OCI-LY7 (cell line): Measurements from ENCODE around the gene MCUB. TPM values are rescaled to one million over a fixed set of nuclear protein-coding genes. Genes with fewer than 3 reads are reported as not detected.

Experiments used
- BruUV-seq: library from RNA; stranded (reverse); fragments of 400-500 nt; replicated peaks from 2 replicates; lab custom pipeline; 2021; lab: Mats Ljungman, UMichigan
- CTCF ChIA-PET: fragments of 300-600 bp; sonication (Branson Sonifier 250); formaldehyde crosslinking; loops from one replicate; lab custom pipeline; 2022; ENCODE audit warnings: antibody characterized with exemption; ENCODE audit not compliant: unreplicated experiment; lab: Charles Lee
- POLR2A ChIA-PET: fragments of 300-600 bp; sonication (Branson Sonifier 250); formaldehyde crosslinking; loops from one replicate; lab custom pipeline; 2022; ENCODE audit warnings: antibody characterized with exemption; lab: Charles Lee
- DNase-seq: peaks from one replicate; pipeline ENCODE4 v3.0.0-alpha.2; 2015; ENCODE audit warnings: low spot score
- H2AFZ ChIP-seq: fragments of 200-600 bp; sonication (generic), shearing (Covaris generic); 2 replicates; pipeline ENCODE4 v1.6.1; 2014; ENCODE audit warnings: mild to moderate bottlenecking, antibody characterized with exemption, low read length, moderate library complexity
- H3K27ac ChIP-seq: fragments of 200-600 bp; sonication (generic); 2 replicates; pipeline ENCODE4 v1.5.1; 2014; ENCODE audit warnings: mixed run types, low read depth, mild to moderate bottlenecking, moderate library complexity, low read length, inconsistent platforms; ENCODE audit not compliant: poor library complexity, severe bottlenecking
- H3K36me3 ChIP-seq: fragments of 200-600 bp; sonication (generic); 2 replicates; pipeline ENCODE4 v1.6.1; 2014; ENCODE audit warnings: mild to moderate bottlenecking, antibody characterized with exemption, low read length, moderate library complexity, mixed read lengths; ENCODE audit not compliant: insufficient read depth
- H3K4me1 ChIP-seq: fragments of 200-600 bp; sonication (generic); 2 replicates; pipeline ENCODE4 v1.5.1; 2014; ENCODE audit warnings: mild to moderate bottlenecking, low read length; ENCODE audit not compliant: insufficient read depth, poor library complexity, severe bottlenecking
- H3K4me2 ChIP-seq: fragments of 200-600 bp; sonication (generic); 2 replicates; pipeline ENCODE4 v1.6.1; 2014; ENCODE audit warnings: mild to moderate bottlenecking, low read length
- H3K4me3 ChIP-seq: fragments of 200-600 bp; sonication (generic); 2 replicates; pipeline ENCODE4 v1.5.1; 2014; ENCODE audit warnings: mild to moderate bottlenecking, low read depth, low read length; ENCODE audit not compliant: poor library complexity, severe bottlenecking
- H3K79me2 ChIP-seq: fragments of 200-600 bp; sonication (generic); 2 replicates; pipeline ENCODE4 v1.6.1; 2016; ENCODE audit warnings: low read depth, mild to moderate bottlenecking, low read length, moderate library complexity, mixed read lengths; ENCODE audit not compliant: insufficient read depth
- H3K9me2 ChIP-seq: fragments of 200-600 bp; sonication (generic); 2 replicates; pipeline ENCODE4 v1.6.1; 2016; ENCODE audit warnings: mild to moderate bottlenecking, low read length, mixed read lengths; ENCODE audit not compliant: insufficient read depth
- H3K9me3 ChIP-seq: fragments of 200-600 bp; sonication (generic); 2 replicates; pipeline ENCODE4 v1.6.1; 2014; ENCODE audit warnings: mild to moderate bottlenecking, mixed run types, low read length, mixed read lengths
- H4K20me1 ChIP-seq: fragments of 200-600 bp; sonication (generic); 2 replicates; pipeline ENCODE4 v1.6.1; 2014; ENCODE audit warnings: mild to moderate bottlenecking, antibody characterized with exemption, low read length, moderate library complexity, mixed read lengths; ENCODE audit not compliant: insufficient read depth
- EZH2phosphoT487 ChIP-seq: fragments of 200-600 bp; sonication (generic); IDR thresholded peaks from 2 replicates; pipeline ENCODE4 v1.6.1; 2018; ENCODE audit warnings: low read depth, borderline replicate concordance, mild to moderate bottlenecking, mixed run types, antibody characterized with exemption, low read length, moderate library complexity, mixed read lengths
- intact Hi-C: fragments of 100-400 bp; cut with micrococcal nuclease; formaldehyde crosslinking; loops from one replicate; pipeline ENCODE4 v1.10.0; 2022; ENCODE audit not compliant: unreplicated experiment
- total RNA-seq, 2 experiments: library from RNA; depleted of rRNA in 1 of 2; stranded (reverse); fragments of >200 nt in 1 of 2; shearing (Covaris generic) in 1 of 2; gene quantifications; 2 replicates each; pipeline ENCODE4 v1.2.3, GENCODE V29; 2014 to 2022
- TF ChIP-seq, protein P1 (sequence below): fragments of 200-600 bp; sonication (generic); conservative IDR thresholded peaks from 2 replicates; pipeline ENCODE4 v1.5.1; 2014; ENCODE audit warnings: mild to moderate bottlenecking, antibody characterized with exemption, low read length, moderate library complexity, mixed read lengths

Gene MCUB
- total RNA-seq, 2 experiments from 2014 or later, result 40.3 to 64.4 TPM

DNA sequence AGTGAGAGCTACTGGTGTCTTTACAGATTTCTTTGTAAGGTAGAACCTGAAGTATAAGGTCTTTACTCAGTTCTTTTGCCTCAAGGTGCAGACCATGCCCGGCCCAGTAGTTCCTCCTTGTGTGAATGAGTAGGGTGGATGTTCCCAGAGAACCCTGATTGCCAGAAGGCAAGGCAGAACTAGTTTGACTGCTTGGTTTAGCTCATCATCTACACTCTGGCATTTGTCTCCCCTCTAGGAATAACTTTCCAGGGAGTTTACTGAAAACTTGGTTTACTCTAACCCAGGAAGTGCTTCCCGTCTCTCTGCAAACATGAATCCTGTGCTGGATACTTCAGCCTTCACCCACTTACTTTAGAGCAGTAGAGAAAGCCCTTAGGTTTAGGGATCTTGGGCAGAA, 29.1 kb downstream of the MCUB start:
- Histone ChIP-seq H3K79me2 (peaks cover 67% of the 10 kb centered on the region), H3K9me3 (no peaks in the 10 kb centered on the region), H4K20me1 (peaks cover 23% of the 10 kb centered on the region), H3K9me2 (no peaks in the 10 kb centered on the region), H3K36me3 (peaks cover 14% of the 10 kb centered on the region; the same call in 1 of the 2 replicates), H3K4me3 (no peak overlapping the region), H3K4me1 (peaks cover 33% of the 10 kb centered on the region), H3K4me2 (peak overlapping the region; percentile 47; the same call in 1 of the 2 replicates), H2AFZ (no peak overlapping the region), H3K27ac (no peak overlapping the region)
- DNase-seq, result peak; percentile 5
- TF ChIP-seq EZH2phosphoT487, result no peak
- TF ChIP-seq, protein P1, sequence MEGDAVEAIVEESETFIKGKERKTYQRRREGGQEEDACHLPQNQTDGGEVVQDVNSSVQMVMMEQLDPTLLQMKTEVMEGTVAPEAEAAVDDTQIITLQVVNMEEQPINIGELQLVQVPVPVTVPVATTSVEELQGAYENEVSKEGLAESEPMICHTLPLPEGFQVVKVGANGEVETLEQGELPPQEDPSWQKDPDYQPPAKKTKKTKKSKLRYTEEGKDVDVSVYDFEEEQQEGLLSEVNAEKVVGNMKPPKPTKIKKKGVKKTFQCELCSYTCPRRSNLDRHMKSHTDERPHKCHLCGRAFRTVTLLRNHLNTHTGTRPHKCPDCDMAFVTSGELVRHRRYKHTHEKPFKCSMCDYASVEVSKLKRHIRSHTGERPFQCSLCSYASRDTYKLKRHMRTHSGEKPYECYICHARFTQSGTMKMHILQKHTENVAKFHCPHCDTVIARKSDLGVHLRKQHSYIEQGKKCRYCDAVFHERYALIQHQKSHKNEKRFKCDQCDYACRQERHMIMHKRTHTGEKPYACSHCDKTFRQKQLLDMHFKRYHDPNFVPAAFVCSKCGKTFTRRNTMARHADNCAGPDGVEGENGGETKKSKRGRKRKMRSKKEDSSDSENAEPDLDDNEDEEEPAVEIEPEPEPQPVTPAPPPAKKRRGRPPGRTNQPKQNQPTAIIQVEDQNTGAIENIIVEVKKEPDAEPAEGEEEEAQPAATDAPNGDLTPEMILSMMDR, result no peak
- BruUV-seq, result no TSS peak
- intact Hi-C loops, result no loop called here
- CTCF ChIA-PET, result no interaction called here
- POLR2A ChIA-PET, result interaction anchor here (0.6 to 2.1 kb wide), 8 partner anchors 10 to 66 kb away, joined by 3 to 11 read pairs (median 4); no protein-coding TSS in a partner anchor

DNA sequence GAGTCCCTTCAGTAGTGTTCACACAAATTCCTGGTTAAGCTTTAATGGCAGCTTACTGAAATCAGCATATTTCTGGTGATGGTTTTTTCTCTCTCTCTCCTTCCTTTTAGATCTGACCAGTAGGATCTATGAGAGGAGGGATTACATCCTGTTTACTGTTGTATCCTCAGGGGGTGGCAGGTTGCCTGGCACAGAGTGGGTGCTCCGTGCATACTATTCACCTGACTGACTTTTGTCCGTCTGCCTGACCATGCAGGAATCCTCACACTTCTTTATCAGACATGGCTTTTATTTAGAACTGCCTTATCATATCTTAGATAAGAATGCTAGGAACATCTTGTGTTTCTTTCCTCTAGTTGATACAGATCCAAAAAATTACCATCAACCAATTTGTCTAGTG, 29.6 kb downstream of the MCUB start:
- no peak for DNase-seq
- peaks cover 67% of the 10 kb centered on the region for H3K79me2 ChIP-seq
- ChIA-PET CTCF (no interaction called here), POLR2A (interaction anchor here (1.0 to 2.1 kb wide), 9 partner anchors 10 to 150 kb away, joined by 3 to 11 read pairs (median 7); no protein-coding TSS in a partner anchor)
- peaks cover 33% of the 10 kb centered on the region for H3K4me1 ChIP-seq
- intact Hi-C loops, result no loop called here
- H3K4me2 ChIP-seq, result peak overlapping the region; percentile 47; the same call in 1 of the 2 replicates
- H3K27ac ChIP-seq, result no peak overlapping the region
- H3K36me3 ChIP-seq, result peaks cover 14% of the 10 kb centered on the region; the same call in 1 of the 2 replicates
- H3K4me3 ChIP-seq, result no peak overlapping the region
- BruUV-seq, result no TSS peak
- H3K9me3 ChIP-seq, result no peaks in the 10 kb centered on the region
- no peaks in the 10 kb centered on the region for H3K9me2 ChIP-seq
- peaks cover 23% of the 10 kb centered on the region for H4K20me1 ChIP-seq
- TF ChIP-seq EZH2phosphoT487, result no peak
- TF ChIP-seq, protein P1, result no peak
- no peak overlapping the region for H2AFZ ChIP-seq

DNA sequence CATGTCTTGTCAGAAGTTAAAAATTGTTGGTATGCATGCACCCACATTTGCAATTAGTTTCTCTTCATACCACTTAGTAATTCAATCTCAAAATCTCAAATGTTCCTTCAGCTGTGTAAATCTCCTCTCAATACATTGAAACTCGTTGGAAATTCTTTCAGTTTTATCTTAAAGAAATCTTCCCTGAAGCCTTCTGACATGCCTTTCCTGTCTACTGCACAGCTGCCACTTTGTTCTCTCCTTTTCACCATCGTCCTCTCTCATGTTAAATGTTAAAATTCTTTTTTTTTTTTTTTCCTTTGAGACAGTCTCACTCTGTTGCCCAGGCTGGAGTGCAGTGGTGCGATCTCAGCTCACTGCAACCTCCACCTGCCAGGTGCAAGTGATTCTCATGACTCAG, 30.9 kb downstream of the MCUB start:
- intact Hi-C loops, result loop anchor here (1.0 kb wide), 1 partner anchor 30 kb away; no protein-coding TSS in a partner anchor
- Histone ChIP-seq H4K20me1 (peaks cover 23% of the 10 kb centered on the region), H3K79me2 (peaks cover 62% of the 10 kb centered on the region), H3K9me3 (no peaks in the 10 kb centered on the region), H3K36me3 (peaks cover 14% of the 10 kb centered on the region; the same call in 1 of the 2 replicates), H3K27ac (peak overlapping the region; percentile 57), H3K4me3 (peak overlapping the region; percentile 36), H3K4me2 (peak overlapping the region; percentile 47), H2AFZ (no peak overlapping the region), H3K4me1 (peaks cover 33% of the 10 kb centered on the region), H3K9me2 (no peaks in the 10 kb centered on the region)
- ChIA-PET POLR2A (interaction anchor here (0.6 to 2.1 kb wide), 9 partner anchors 8 to 152 kb away, joined by 3 to 11 read pairs (median 7); no protein-coding TSS in a partner anchor), CTCF (no interaction called here)
- BruUV-seq, result no TSS peak
- TF ChIP-seq EZH2phosphoT487, result no peak
- TF ChIP-seq, protein P1, result no peak
- peak; percentile 49 for DNase-seq
